GM19240 (cell line): Measurements from ENCODE around the gene VAMP3.

Source experiments
- DNase-seq: peaks from one replicate; pipeline ENCODE4 v3.0.0; 2011; ENCODE audit warnings: low spot score; ENCODE audit not compliant: insufficient read length

Gene VAMP3

DNA sequence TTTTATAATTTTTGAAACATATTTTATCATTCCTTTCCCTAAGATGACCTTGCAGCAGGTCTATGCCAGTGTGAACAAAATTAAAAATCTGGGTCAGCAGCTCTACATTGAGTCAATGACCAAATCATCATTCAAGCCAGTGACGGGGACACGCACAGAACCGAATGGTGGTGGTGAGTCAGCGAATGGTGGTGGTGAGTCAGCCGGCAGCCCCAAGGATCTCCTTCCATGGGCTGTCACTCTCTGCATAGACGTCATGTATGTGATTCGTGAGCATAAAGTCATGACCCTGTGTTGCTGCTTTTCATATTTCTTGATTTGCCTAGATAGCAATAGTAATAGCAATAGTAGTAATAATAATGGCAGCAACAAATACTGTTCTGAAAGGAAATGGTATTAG, 39.3 kb downstream of the VAMP3 start:
- DNase-seq: no peak

DNA sequence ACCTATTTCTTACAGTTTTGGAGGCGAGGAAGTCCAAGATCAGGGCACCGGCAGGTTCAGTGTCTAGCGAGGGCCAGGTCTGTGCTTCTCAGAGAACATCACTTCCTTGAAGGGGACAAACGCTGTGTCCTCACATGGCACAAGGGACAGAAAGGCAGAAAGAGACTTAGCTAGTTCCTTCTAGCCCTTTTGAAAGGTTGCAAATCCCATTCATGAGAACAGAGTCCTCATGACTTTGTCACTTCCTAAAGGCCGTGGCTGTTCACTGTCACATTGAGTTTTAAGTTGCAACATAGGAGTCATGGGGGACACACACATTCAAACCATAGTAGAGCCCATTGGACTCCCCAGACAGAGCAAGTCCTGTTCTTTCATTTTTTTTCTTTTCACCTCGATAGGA, 40.4 kb downstream of the VAMP3 start:
- DNase-seq: no peak

DNA sequence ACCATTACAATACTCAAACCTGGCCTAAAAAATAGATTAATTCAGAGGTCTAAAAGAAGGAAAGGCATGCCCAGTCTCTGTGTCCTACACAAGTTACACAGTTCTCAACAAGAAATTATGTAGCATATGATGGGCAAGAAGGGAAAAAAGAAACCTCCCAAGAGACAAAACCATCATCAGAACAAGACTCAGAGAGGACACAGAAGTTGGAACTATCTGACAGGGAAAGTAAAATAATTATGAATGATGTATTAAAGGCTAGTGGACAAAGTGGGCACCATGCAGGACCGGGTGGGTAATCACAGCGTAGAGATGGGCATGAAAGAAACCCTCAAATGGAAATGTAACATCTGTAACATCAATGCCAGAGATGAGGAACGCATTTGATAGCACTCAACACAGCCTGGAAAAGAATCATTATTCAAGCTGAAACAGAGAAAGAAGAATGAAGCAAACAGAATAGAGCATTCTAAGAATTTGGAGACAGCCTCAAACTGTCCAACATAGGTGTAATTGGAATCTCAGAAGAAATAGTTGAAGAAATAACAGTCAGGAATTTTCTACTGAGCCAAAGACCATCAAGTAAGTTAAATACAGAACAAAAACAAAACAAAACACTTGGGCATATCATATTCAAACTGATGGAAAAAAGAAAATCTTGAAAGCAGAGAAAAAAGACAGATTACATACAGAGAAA, 42.7 kb downstream of the VAMP3 start:
- no peak for DNase-seq

DNA sequence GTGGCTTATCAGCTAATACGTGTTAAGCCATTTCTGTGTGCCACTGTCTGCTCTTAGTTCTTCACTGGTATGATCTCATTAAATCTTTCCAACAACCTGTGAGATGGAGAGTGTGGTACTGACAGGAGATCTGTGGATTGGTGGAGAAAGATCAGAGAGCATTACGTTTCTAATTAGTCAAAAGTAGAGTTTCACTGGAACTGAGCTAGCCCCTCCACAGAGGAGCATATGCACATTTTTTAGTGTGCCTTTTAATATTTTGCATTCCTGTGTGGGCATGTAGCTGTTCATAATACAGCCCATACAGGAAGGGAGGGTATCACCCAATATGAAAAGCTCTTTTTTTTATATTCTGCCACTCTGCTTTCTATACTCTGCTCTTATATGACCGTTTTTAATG, 50.2 kb downstream of the VAMP3 start:
- DNase-seq: no peak

DNA sequence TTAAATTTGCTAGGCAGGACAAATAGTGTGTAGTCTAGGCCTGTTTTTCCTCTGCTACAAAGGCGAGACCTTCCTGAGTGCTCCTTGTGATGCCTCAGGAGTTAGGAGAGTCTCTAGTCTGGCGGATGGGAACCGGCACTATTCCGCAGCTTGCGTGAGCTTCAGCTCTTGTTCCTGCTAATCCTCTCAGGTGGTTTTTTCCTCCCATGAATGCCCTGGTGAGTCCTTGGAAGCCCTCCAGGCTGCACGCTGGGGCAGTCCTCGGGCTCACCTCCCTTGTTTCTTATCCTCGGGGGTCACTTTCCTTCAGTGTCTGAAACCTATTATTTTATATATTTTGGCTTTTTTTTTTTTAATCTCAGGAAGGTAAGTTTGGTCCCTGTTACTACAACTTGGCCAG, 53.6 kb downstream of the VAMP3 start:
- DNase-seq: no peak

DNA sequence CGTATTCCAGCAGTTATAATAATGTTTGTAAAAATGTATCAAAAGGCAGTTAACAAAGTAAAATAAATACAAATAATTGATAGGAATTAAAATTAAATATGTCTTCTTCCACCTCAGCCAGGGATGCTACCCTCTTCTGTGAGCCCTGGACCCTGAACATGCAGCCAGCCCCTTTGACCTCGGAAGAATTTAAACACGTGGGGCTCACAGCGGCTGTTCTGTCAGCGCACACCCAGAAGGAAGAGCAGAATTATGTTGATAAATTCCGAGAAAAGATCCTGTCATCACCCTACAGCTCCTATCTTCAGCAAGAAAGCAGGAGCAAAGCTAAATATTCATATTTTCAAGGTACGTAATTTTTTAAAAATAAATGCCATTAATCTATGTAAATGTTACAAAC, 55.3 kb downstream of the VAMP3 start:
- no peak for DNase-seq

DNA sequence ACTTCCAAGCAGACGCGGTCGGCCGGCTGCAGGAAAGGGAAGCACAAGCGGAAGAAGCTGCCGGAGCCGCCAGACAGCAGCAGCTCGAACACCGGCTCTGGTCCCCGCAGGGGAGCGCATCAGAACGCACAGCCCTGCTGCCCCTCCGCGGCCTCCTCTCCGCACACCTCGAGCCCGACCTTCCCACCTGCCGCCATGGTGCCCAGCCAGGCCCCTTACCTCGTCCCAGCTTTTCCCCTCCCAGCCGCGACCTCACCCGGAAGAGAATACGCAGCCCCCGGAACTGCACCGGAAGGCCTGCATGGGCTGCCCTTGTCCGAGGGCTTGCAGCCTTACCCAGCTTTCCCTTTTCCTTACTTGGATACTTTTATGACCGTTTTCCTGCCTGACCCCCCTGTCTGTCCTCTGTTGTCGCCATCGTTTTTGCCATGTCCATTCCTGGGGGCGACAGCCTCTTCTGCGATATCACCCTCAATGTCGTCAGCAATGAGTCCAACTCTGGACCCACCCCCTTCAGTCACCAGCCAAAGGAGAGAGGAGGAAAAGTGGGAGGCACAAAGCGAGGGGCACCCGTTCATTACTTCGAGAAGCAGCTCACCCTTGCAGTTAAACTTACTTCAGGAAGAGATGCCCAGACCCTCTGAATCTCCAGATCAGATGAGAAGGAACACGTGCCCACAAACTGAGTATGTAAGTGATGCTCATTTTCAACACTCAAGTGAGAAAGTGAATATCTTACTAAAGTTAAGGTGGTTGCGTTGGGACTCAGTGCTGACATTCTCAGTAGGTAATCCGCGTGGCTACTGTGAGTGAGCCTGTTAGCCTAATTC, 56.2 kb downstream of the VAMP3 start:
- DNase-seq: no peak
